Stimulated activated CD4-positive, alpha-beta T cell treated with anti-CD3 and anti-CD28 coated beads, Interleukin-4, amount 100 ng/mL, for 4 hours (primary cell): Measurements from ENCODE around the gene DCHS2.

Experiments used
- DNase-seq, 2 experiments: peaks; one replicate each; pipeline ENCODE4 v3.0.0-alpha.2; 2020

Gene DCHS2

GRCh38 chr4:154450966-154451365 lies 40.6 kb downstream of the DCHS2 start:
- DNase-seq = no peak

- DNase-seq = no peak
Observed at GRCh38 chr4:154444958-154445357, 46.6 kb downstream of the DCHS2 start.

DNA sequence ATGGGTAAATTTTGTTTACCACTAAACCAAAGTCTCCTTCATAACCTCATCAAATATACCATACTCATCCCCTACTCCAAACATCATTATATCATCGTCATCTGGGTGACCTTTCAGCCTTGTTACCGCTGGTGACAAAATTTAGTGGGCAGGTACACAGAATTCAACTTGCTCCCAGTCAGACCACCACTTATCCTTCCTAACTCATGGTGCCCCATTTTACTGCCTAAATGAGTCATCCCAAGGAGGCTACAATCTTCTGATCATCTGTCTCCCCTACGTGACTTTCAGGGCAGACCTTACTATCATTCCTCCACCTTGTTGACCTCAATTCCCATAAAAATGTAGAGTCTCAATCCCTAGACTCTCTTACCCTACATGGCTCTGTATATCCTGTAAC lies 49.6 kb downstream of the DCHS2 start:
- no peak for DNase-seq

DNA sequence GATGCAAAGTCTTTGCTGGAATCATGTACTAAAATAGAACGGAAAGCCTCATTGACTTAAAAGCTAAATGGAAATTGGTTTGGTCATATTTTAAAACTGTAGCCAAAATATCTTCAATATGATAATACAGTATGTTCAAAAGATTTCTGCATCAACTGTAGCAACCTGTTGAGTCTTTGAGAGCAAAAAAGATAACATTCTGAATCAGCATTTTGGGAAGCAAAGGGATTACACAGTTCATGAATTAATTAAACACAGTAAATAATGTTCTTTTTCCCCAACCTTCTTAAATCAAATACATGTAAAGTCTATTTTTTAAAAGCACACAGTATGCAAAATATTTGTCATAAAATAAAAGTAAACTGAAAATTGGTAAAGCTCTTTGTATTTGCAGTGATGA lies 50.5 kb downstream of the DCHS2 start:
- DNase-seq = no peak

- no peak for DNase-seq
Observed at GRCh38 chr4:154439224-154439623, 52.4 kb downstream of the DCHS2 start.

GRCh38 chr4:154435895-154436294 lies 55.7 kb downstream of the DCHS2 start:
- no peak for DNase-seq

GRCh38 chr4:154433543-154433942 lies 58.1 kb downstream of the DCHS2 start:
- no peak for DNase-seq

DNA sequence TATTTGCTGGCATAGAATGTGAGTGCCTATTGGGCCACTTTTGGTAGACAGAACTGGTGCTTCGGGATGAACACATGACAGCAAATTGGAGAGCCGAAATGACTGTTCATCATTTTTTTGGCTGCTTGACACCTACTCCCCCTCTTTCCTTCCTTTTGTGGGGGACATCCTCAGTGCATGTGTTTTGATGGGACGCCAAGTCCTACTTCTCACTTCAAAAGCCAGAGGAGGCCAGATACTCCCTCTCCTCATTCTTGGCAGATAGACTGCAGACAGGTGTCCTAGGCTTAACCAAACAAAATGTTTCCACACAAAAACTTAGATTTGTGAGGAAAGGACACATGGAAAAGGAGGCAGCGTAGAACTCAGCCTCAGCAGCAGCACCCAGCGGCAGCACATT lies 62.4 kb downstream of the DCHS2 start:
- DNase-seq = no peak

GRCh38 chr4:154427149-154427548 lies 64.5 kb downstream of the DCHS2 start:
- DNase-seq = no peak

DNA sequence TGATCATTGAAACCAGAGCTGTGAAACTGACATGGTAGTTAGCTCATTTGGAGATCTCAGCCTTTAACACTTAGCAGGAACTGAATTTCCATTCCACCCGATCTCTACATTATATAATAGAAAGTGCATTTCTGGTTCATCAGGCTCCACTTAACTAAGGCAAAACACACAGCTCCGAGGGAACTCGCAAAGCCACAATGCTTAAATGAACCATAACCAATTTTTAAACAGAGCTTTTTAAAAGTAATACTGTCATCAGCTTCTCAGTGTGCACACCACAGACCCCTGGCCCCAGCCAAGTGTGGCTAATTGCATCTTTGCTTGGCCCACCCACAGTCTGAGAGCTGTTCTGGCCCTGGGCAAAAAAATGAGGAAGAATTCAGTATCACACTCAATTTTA lies 66.1 kb downstream of the DCHS2 start:
- DNase-seq = no peak

- DNase-seq = no peak
Observed at GRCh38 chr4:154424810-154425484, 66.7 kb downstream of the DCHS2 start.

GRCh38 chr4:154422152-154422551 lies 69.4 kb downstream of the DCHS2 start:
- DNase-seq = no peak

- no peak for DNase-seq
Observed at GRCh38 chr4:154421618-154422017, 70.0 kb downstream of the DCHS2 start.

DNA sequence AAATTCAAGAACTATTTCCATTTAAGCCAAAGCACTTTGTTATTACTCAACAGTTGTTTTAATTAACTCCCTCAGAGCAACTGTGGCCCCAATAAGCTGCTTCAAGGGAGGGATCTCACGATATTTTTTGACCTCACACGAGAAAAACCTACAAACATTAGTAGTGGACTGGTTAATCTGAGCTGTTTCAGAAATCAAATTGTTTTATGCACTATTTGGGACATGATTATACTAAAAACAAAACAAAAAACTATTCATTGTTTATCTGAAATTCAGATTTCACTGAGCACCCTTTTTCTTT lies 74.3 kb downstream of the DCHS2 start:
- no peak for DNase-seq

- DNase-seq = no peak
Observed at GRCh38 chr4:154416190-154416547, 75.4 kb downstream of the DCHS2 start.

DNA sequence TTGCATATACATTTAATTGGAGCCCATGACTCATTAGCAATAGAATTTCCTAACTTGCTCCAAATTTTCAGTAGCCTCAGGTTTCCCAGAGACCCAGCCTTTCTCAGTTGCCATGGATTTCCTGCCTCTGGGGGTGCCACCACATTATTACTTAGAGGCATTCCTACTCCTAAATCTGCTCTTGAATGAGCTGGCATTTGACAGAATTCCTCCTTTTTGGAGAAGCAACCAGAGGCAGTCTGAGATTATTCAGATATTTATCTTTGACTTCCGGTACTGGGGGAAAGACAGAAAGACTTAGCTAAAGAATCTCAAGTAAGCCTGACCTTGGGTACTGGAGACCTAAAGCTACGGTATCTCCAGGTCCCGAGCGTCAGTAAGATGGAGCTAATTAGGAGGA lies 76.3 kb downstream of the DCHS2 start:
- DNase-seq = no peak

DNA sequence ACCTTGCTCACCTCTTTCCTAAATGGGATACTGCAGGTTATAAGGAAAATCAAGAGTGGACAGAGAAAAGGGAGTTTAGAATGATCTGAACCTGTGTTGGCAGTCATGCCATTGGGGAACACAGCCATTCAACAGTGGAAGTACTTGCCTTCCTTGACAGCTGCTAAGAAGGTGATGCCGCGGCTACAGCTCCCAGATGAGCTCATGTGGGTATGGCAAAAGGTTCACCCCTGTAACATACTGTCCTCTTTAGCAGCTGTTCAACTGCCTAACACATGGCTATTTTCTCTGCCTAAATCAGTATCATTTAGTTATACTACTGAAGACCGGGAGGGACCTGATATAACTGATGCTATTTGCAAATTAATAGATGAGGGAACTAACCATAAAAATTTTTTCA lies 76.8 kb downstream of the DCHS2 start:
- no peak for DNase-seq

DNA sequence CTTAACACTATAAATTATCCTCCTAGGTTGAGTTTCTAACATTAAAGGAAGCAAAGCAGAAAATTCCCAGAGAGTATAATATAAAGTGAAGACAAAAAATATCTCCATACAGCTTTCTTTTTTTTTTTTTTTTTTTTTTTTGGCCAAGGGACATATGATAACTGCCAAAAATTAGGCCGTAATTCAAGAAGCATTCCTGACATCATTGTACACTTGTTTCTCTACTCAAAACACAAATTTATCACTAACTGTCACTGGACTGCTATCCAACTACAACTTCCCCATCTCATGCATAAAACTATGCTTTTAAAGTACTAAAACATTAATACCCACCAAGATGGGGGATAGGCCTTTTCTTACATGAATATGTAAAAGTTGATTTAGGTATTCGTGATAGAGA lies 77.2 kb downstream of the DCHS2 start:
- DNase-seq = no peak

DNA sequence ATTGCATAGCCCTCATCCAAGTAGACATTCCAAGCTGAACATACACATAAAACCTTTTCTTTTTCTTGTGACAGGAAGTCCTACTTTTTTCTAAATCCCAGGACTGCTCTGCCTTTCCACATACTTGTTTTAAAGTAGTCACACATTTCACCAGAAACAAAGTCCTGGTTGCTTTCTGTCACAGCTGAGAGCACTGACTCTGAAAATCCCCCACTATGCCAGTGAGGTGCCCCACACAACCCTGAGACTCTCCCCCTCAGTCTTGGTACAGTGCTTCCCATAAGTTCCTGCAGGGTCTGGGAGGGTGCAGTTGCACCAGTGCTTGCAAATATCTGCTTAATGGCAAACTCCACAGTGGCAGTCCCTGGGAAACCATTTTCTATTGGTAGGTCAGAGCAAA lies 84.2 kb downstream of the DCHS2 start:
- no peak for DNase-seq

GRCh38 chr4:154406018-154406795 lies 85.4 kb downstream of the DCHS2 start:
- no peak for DNase-seq

DNA sequence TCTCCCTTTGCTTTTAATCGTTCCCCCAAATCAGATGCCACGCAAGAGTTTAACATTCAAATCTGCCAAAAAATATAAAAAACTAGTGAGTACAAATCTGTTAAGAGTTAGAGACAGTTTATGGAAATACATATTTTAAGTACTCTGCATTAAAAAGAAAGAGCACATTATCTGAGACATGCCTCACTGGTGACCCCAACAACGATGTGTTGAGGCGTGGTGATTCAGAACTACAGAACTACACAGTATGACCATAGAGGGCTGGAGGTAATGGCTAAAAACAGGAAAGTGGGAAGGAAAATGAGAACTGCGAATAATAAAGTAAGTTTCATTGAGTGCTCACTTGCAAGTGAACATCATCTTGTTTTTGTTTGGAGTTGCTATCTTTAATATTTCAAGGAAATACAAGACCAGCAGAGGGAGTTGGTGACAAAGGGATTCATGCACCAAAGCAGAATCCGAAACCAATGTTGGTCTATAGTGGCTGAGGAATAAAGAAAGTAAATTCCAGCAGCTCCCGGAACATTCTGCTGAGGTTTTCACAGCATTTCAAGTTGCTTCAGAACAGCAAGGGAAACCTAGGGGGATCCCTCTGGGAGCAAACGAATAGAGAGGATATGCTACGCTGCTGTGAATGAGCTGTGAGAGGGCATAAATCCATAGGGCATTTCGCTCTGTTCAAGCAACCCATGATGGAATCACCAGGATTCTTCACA lies 92.2 kb downstream of the DCHS2 start:
- no peak for DNase-seq

DNA sequence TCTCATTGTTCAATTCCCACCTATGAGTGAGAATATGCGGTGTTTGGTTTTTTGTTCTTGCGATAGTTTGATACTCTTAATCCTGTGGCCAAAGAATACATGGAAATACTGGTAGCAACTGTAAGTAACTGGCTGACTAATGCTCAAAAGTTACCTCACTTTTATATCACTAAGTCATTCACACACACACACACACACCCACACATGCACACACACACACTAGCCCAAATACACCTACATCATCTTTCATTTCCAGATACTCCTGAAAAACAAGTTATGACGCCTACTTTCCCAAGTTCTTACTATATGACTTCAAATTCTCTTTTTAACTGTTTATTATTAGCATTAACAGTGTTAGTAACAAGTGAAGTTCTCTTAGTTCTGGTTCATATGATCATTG lies 101.3 kb downstream of the DCHS2 start:
- no peak for DNase-seq

GRCh38 chr4:154389148-154389547 lies 102.5 kb downstream of the DCHS2 start:
- DNase-seq = no peak

DNA sequence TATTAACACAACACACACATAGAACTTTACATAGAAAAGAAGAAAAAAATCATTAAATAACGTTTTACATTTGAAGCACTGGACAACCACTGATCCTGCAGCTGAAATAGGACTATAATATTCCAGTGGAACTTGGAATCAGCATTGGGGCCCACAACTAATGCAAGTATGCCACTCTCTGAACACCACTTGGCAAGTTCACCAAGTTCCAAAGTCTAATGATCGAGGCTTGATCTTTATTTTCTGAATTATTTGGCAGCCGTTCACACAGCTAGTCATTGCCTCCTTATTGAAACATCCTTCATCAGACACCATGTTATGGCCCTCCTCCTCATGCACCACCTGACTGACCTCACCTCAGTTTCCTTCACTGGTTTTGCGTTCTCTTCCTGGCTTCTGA lies 107.6 kb downstream of the DCHS2 start:
- no peak for DNase-seq
